GM12872 (cell line): ENCODE data around the gene CDYL2.

Source experiments
- TF ChIP-seq, protein P1 (sequence below): IDR thresholded peaks from 3 replicates; pipeline ENCODE4 v1.5.1; 2011; ENCODE audit warnings: low read depth, mild to moderate bottlenecking, low read length, moderate library complexity; ENCODE audit not compliant: insufficient read depth

CDYL2 gene

DNA sequence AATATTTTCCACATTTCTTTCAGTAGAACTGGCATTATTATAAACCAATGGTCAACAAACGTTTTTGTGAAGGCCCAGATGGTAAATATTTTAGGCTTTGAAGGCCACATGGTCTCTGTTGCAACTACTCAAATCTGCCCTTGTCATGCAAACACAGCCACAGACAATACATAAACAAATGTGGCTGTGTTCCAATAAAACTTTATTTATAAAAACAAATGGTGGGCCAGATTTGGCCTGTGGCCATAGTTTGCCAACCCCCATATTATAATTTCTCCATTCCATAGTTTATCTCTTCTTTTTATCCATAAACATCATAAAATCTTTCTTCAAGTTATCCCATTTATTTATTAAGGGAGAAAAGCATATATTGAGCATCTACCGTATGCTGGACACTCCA, 98.8 kb downstream of the CDYL2 start:
- TF ChIP-seq, protein P1, sequence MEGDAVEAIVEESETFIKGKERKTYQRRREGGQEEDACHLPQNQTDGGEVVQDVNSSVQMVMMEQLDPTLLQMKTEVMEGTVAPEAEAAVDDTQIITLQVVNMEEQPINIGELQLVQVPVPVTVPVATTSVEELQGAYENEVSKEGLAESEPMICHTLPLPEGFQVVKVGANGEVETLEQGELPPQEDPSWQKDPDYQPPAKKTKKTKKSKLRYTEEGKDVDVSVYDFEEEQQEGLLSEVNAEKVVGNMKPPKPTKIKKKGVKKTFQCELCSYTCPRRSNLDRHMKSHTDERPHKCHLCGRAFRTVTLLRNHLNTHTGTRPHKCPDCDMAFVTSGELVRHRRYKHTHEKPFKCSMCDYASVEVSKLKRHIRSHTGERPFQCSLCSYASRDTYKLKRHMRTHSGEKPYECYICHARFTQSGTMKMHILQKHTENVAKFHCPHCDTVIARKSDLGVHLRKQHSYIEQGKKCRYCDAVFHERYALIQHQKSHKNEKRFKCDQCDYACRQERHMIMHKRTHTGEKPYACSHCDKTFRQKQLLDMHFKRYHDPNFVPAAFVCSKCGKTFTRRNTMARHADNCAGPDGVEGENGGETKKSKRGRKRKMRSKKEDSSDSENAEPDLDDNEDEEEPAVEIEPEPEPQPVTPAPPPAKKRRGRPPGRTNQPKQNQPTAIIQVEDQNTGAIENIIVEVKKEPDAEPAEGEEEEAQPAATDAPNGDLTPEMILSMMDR, result no peak

DNA sequence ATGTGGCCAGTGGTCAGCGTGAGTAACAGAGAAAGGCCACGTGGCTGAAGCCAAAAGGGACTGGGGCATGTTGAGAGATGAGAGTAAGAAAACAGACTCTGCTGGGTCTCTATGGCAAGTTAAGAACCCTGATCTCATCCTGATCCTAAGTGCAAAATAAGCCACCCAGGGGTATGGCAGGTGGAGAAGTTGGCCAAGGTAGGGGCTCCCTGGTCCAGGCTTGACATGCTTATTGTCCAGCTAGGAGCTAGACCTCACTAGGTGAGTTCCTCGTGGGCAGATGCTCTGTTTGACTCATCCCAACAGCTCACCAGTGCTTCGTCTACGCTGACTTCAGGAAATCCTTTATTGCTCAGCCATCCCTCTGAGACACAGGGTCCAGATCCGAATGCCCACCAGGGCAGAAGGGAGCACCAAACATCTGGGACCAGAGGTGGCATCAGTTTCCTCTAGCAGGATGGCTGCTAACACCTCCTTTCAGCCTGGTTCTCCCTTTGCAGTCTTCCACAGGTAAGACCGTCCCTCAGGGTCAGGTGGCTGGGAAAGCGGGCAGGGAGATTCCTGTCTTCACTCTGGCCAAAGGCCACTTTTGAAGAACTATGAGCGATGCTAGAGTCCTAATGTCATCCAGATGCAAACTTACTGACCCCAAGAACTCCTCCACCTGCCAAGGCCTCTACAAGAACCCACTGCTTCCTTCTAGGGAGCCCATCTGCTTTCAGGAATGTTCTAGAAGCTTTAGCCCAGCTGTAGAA, 99.5 kb downstream of the CDYL2 start:
- TF ChIP-seq, protein P1, result no peak

DNA sequence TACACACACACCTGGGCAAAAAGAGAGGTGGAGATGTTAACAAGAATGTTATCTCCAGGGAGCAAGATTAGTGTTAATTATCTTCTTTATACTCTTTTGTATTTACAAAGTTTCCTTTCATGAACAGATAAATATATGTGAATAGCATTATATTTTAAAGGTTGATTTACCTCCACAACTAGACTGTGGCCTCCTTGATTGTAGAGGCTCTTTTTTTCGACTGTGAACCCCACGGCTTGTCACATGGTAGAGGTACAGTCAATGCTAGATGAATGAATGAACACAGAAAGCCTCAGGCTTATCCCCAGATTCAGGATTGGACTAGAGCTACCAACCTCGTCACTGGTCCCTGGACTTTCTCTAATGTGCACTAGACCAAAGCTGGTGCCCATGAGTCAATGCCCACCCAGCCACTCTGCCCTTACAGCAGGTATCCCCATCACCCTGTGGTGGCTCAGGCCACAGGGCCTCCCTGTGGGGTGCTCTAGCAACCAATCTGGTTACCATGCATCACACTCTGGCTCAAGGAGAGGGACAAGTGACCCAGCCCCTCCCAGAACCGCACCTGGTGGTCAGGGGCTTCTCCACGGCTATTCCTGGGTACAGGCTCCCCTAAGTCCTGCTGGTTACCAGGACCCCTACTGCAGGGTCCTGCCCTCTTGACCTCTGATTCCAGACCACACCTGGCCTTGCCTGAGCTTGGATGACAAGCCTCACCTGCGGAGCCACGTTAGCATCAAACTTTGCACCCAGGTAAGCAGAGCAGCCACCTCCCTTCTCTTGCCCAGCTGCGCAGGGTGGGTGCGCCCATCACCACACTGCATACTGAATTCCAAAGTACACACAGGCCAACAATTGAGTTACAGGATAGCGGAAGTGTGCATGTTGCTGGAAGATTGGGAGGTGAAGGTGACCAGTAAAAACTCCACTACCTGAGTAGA, 101.0 kb downstream of the CDYL2 start:
- TF ChIP-seq, protein P1, result no peak

DNA sequence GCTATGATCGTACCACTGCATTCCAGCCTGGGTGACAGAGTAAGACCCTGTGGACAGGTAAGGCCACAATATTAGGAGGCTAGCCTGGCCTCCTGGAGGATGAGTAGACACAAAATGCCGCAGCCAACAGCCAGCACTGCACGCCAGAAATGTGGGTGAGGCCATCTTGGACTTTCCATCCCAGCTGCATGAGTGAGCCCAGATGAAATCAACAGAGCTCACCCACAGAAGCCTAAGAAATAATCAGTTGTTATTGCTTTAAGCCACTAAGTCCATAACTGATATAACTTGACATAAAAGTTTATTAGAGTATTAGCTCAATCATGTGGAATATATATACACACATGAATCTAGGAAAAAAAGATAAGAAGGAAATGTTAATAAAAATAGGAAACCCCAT, 101.7 kb downstream of the CDYL2 start:
- TF ChIP-seq, protein P1, result no peak

DNA sequence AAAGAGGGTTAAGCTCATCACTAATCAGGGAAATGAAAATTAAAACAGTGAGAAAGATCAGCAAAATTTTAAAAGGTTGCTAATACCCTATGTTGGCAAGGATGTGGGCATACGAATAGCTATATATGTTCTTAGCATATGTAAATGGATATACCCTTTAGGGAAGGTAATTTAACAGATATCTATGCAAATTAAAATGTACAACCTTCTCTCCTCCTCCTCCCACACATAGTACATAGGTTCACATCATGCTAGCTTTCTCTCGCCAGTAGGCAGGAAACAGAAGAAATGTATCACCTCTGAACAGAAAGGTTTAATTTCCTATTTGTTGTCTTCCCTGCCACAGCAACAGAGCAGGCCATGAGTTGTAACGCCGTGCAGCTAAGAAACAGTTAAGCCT, 103.8 kb downstream of the CDYL2 start:
- TF ChIP-seq, protein P1, result no peak

DNA sequence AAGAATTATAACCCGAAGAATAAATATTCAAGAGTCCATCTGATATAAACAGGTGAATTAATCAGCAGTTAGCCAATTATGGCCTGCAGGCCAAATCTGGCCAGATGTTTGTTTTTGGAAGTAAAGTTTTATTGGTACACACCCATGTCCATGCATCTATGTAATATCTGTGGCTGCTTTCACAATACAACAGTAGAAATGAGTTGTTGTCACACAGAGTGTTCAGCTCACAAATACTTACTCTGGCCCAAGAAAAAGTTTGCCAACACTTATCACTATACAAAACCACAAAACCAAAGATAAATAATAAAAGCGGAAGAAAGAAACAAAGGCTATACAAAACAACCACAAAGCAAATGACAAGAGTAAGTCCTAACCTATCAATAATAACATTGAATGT, 109.4 kb downstream of the CDYL2 start:
- TF ChIP-seq, protein P1, result no peak

DNA sequence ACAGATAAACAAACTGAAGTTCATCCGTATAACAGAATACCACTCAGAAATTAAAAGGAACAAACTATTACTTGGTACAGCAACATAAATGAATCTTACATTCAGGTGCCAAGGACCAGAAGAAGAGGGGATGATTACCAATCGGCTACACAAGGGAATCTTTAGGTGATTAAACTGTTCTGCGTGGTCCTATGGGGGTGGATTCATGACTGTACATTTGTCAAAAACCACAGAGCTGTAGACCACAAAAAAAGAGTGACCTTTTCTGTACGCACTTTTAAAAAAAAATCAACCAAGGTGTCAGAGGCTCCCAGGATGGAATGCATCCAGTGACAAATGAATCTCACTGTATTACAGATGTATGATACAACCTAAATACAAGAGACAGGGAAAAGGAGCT, 110.8 kb downstream of the CDYL2 start:
- TF ChIP-seq, protein P1, result no peak
